ENCODE results near the gene PLCH2.

DNA sequence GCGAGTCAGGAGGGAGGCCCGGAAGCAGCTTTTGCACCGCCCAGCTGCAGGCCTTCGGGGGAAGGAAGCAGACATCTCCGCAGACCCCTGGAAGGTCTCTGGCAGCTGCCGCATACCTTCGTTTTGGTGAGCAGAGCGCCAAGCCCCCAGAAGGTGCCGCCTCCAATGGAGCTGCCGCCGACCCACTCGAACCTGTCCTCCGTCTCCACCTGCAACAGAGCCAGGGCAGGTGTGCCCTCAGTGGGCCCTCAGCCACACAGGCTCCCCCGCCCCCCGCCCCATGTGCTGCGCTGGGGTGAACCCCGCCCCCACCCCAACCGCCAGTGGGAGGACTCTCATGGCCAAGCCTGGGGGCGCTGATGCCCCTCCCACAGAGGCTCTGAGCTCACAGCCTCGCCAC lies 44.1 kb downstream of the PLCH2 start:
- TF ChIP-seq, protein P1, sequence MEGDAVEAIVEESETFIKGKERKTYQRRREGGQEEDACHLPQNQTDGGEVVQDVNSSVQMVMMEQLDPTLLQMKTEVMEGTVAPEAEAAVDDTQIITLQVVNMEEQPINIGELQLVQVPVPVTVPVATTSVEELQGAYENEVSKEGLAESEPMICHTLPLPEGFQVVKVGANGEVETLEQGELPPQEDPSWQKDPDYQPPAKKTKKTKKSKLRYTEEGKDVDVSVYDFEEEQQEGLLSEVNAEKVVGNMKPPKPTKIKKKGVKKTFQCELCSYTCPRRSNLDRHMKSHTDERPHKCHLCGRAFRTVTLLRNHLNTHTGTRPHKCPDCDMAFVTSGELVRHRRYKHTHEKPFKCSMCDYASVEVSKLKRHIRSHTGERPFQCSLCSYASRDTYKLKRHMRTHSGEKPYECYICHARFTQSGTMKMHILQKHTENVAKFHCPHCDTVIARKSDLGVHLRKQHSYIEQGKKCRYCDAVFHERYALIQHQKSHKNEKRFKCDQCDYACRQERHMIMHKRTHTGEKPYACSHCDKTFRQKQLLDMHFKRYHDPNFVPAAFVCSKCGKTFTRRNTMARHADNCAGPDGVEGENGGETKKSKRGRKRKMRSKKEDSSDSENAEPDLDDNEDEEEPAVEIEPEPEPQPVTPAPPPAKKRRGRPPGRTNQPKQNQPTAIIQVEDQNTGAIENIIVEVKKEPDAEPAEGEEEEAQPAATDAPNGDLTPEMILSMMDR (IDR thresholded peaks at IDR 0.05), result no peak
- no peak for TF ChIP-seq EZH2 (IDR thresholded peaks at IDR 0.05; ENCODE audit: borderline replicate concordance, insufficient read depth, low read depth, low read length, poor library complexity, severe bottlenecking)

Measured in B cell (primary cell).